NCI-H1417 (cell line): Measurements from ENCODE around the gene RTKN2.
"Not testable (repeated sequence)": the region's sequence is repeated elsewhere in the genome, so short reads cannot be mapped to it uniquely, and the experiment has no call there.

ENCODE experiments used
- DNase-seq, 3 experiments: peaks; one replicate each; lab custom pipeline; 2025; lab: John Stamatoyannopoulos, UW

RTKN2 gene, protein sequence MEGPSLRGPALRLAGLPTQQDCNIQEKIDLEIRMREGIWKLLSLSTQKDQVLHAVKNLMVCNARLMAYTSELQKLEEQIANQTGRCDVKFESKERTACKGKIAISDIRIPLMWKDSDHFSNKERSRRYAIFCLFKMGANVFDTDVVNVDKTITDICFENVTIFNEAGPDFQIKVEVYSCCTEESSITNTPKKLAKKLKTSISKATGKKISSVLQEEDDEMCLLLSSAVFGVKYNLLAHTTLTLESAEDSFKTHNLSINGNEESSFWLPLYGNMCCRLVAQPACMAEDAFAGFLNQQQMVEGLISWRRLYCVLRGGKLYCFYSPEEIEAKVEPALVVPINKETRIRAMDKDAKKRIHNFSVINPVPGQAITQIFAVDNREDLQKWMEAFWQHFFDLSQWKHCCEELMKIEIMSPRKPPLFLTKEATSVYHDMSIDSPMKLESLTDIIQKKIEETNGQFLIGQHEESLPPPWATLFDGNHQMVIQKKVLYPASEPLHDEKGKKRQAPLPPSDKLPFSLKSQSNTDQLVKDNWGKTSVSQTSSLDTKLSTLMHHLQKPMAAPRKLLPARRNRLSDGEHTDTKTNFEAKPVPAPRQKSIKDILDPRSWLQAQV

GRCh38 chr10:62268399-62269114 is at the start of gene RTKN2:
Gene RTKN2, minus strand, starts transcription at chr10:62268844. Its CDS starts 234 bp downstream, at chr10:62268610.
- peak; percentile 83 to 93 (median 90) for DNase-seq

DNA sequence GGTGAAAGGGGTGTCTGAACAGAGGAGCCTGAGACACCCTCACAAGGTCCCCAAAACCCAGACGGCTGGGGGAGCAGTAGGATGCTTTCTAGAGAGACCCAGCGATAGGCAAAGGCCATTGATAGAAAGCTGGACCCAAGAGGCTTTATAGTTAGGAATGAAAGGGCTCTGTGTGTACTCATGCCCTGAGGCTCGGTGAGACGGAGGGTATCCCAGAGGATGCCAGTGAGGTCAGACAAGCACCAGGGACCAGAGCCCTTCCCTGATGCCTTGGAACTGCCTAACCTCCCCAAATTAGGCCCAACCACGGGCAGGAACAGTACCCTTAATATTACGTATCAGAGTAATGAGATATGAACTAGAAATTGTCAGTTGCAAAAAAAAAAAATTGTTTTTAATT is 48.6 kb upstream of the RTKN2 start:
- DNase-seq = no peak

- DNase-seq = no peak
These were observed 40.6 kb upstream of the RTKN2 start for GRCh38 chr10:62309254-62309653.

- DNase-seq = no peak
These were observed 39.5 kb upstream of the RTKN2 start for GRCh38 chr10:62308101-62308500.

DNA sequence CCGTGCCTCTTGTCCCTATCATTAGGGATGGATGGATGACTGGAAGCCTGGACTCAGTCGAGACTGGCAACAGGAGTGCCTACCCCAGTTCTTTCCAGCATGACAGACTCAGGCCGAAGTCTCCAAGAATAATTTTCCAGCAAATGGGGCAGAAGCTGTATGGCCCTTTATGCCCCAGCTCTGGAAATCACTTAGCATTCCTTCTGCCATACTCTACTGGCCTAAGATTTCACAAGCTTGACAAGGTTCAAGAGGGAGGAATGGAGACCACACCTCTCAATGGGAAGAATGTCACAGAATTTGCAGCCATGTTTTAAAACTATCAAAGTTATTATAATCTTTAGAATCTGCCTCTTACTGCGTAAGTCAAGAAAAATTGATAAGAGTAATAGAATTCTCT is 39.0 kb upstream of the RTKN2 start:
- no peak for DNase-seq

DNA sequence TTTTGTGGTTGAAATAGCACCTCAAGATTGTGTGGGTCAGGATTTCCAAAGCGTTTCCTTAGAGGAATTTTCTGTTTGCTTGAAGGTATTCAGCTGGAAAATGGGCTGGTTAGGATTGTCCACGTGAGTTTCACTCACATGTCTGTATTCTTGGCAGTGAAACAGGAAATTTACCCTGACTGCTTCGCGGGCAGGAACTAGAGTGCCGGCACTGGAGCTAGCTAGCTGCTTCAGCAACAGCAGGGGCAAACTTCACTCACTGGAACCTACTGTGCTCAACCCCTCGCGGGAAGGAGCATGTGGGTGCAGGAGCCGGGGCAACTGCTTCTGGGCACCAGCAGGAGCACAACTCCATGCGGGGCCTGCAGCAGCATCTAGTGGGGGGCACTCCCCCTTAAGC is 38.0 kb upstream of the RTKN2 start:
- no peak for DNase-seq

- DNase-seq = no peak
These were observed 37.2 kb upstream of the RTKN2 start for GRCh38 chr10:62305813-62306212.

- no peak for DNase-seq
These were observed 35.3 kb upstream of the RTKN2 start for GRCh38 chr10:62303922-62304321.

- DNase-seq = no peak
These were observed 34.1 kb upstream of the RTKN2 start for GRCh38 chr10:62302760-62303159.

- DNase-seq = no peak
These were observed 29.2 kb upstream of the RTKN2 start for GRCh38 chr10:62297857-62298256.

DNA sequence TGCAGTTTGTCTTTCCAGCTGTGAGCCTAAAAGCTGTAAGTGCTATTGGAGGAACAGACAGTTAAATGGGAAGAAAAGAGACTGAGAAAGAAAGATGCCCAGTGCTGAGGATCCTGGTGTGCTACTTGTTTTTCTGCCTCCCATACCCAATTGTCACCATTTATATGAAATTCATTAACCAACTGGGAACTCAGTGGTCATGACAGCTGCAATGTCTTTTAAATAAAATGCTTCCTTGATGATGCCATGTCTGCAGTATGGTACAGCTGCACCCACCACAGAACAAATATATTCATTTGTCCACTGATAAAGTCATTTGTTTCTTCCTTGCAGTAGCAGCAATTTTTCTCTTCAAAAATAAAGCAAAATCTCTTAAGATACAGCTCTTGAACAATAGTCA is 15.6 kb upstream of the RTKN2 start:
- DNase-seq = no peak

DNA sequence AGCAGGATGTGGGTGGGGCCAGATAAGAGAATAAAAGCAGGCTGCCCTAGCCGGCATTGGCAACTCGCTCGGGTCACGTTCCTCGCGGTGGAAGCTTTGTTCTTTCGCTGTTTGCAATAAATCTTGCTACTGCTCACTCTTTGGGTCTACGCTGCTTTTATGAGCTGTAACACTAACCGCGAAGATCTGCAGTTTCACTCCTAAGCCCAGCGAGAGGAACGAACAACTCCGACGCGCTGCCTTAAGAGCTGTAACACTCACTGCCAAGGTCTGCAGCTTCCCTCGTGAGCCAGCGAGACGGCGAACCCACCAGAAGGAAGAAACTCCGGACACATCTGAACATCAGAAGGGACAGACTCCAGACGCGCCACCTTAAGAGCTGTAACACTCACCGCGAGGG is 12.7 kb upstream of the RTKN2 start:
- not testable (repeated sequence) for DNase-seq

- not testable (repeated sequence) for DNase-seq
These were observed 11.7 kb upstream of the RTKN2 start for GRCh38 chr10:62280392-62280791.

DNA sequence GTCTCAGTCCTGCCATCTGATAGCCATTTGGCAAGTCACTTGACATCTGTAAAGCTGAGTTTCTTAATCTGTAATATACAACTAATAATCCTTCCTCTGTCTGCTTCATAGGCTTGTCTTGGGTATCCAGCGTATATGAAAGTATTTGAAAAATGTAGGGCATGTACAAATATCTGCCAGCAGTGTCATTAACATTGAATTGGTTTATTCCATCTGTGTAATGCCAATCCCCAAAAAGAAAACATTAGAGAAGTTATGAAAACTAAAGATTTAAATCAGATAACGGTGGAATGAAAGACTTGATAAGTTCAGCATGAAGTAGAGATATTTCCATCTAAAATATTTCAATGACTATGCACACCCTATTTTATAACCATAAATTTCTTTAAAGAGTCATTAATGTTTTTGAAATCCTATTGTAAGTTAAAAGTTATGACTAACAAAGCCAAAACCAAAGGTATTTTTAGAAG is 9.8 kb upstream of the RTKN2 start:
- no peak for DNase-seq

- DNase-seq = no peak
These were observed 9.3 kb upstream of the RTKN2 start for GRCh38 chr10:62277971-62278370.

DNA sequence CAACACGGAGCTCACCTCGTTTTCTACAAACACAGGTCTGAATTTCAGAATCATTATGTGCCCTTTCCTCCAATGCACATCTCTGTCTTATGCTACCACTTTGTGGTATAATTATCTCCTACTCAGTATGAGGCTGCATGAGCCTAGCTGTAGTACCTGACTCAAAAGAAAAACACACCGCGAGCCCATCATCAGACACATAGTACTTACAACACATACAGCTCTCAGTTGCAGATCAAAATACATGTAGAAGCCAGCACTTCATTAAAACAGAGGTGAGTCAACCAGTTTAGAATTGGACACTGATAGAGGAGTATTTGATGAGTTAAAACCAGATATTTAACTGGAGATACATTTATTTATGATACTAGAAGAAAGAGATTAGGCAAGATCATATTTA is 1.4 kb upstream of the RTKN2 start:
- peak in 2 of 3 experiments; percentile 3 to 47 for DNase-seq

- DNase-seq = peak; percentile 2 to 69 (median 64)
These were observed 631 bp downstream of the RTKN2 start for GRCh38 chr10:62268027-62268398.

DNA sequence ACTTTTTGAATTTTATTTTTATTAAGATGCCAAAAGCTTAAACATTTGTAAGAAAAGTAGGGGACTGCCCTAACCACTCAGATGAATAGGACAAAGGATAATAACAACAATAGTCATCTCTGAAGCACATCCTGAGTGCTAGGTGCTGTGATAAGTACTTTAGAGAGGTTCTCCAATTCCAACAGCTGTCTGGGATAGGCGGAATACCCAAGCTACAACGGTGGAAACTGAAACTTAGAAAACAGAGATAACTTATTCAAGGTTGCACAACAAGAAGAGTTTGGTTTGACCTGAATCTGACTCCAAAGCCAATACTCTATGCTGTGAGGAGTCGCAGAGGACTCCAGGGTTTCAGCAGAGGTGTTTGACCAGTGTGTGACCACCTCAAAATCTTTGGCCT is 2.0 kb downstream of the RTKN2 start:
- peak in 1 of 3 experiments; percentile 48 for DNase-seq

DNA sequence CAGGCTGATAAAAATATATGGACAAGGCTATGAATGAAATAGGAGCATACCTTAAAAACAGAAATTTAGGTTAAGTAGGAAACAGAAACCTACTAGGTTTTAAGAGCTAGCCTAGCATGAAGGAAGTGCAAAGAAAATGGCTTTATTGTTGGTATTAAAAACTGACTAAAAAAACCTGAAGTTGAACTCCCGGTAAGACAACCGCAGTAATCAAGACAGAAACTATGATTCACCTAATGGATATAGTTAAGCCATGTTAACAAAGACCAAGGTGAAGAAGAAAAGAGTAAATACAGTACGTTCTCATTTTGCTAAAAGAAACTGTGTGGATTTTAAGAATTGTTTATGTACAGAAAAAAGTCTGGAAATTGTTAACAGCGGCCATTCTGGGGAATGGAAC is 2.5 kb downstream of the RTKN2 start:
- DNase-seq = no peak

- peak in 2 of 3 experiments; percentile 25 to 69 for DNase-seq
These were observed 3.8 kb downstream of the RTKN2 start for GRCh38 chr10:62264702-62265436.

DNA sequence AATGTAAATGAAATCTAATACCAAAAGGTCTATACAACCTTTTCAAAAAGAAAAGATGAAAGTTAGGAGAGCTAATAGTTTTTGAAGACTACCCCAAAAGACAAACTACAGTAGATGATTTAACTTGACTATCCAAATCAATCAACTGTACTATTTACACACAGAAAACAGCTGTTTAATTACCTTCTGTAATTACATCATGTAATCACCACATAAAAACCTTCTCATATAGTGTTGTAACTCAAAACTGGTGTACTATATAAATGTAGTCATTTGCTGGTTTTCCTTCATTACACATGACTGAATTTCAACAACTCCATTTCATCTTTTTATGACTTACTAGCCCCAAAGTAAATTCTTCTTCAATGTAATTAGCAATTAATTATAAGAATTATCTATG is 4.5 kb downstream of the RTKN2 start:
- peak in 1 of 3 experiments; percentile 67 for DNase-seq

DNA sequence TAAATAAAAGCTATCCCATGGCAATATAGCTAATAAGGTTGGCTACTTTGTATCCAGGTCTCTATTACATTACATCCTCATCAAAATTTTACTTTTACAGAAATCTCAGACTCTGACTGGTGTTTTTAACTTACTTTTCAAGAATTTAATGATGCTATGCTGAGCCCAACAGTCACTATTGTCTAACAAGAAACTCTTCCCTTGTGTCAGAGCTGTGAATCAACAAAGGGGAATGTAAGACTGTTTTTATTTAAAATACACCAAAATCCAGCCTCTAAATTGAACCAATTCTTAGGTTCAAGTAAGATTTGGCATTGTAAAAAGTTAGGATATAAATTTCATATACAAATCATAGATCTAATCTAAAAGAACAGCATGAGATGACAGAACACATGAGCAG is 7.0 kb downstream of the RTKN2 start:
- no peak for DNase-seq
